DOHH2 (cell line): ENCODE measurements around the gene ACSL5.
"Not testable (repeated sequence)": the region's sequence is repeated elsewhere in the genome, so short reads cannot be mapped to it uniquely, and the experiment has no call there.

Experiments used
- H3F3A ChIP-seq: fragments of 200-600 bp; sonication (generic), shearing (Covaris generic); 2 replicates; pipeline ENCODE4 v1.6.0; 2016; ENCODE audit warnings: antibody characterized with exemption, mild to moderate bottlenecking; ENCODE audit not compliant: control insufficient read depth, insufficient read depth
- H3K27ac ChIP-seq: fragments of 200-600 bp; sonication (generic); 2 replicates; pipeline ENCODE4 v1.5.1; 2014; ENCODE audit warnings: low read depth, mild to moderate bottlenecking, low read length, moderate library complexity
- H3K27me3 ChIP-seq: fragments of 200-600 bp; sonication (generic); 2 replicates; pipeline ENCODE4 v1.6.1; 2014; ENCODE audit warnings: mild to moderate bottlenecking, low read length, mixed read lengths; ENCODE audit not compliant: control insufficient read depth
- H3K36me3 ChIP-seq: fragments of 200-600 bp; sonication (generic); 2 replicates; pipeline ENCODE4 v1.6.1; 2014; ENCODE audit warnings: mild to moderate bottlenecking, low read length, moderate library complexity, mixed read lengths; ENCODE audit not compliant: control insufficient read depth
- H3K4me1 ChIP-seq: fragments of 200-600 bp; sonication (generic); 2 replicates; pipeline ENCODE4 v1.6.1; 2014; ENCODE audit warnings: mild to moderate bottlenecking, low read length, mixed read lengths; ENCODE audit not compliant: control insufficient read depth
- H3K4me2 ChIP-seq: fragments of 200-600 bp; sonication (generic); 2 replicates; pipeline ENCODE4 v1.6.0; 2014; ENCODE audit warnings: mild to moderate bottlenecking, low read length, moderate library complexity
- H3K4me3 ChIP-seq: fragments of 200-600 bp; sonication (generic); 2 replicates; pipeline ENCODE4 v1.5.1; 2014; ENCODE audit warnings: mild to moderate bottlenecking, low read length, mixed read lengths
- H3K79me2 ChIP-seq: fragments of 200-600 bp; sonication (generic); 2 replicates; pipeline ENCODE4 v1.6.1; 2014; ENCODE audit warnings: mild to moderate bottlenecking, low read length, mixed read lengths; ENCODE audit not compliant: control insufficient read depth
- H3K9me2 ChIP-seq: fragments of 200-600 bp; sonication (generic); replicated peaks from 2 replicates; pipeline ENCODE4 v1.6.1; 2014; ENCODE audit warnings: mild to moderate bottlenecking, low read length, mixed read lengths; ENCODE audit not compliant: control insufficient read depth
- H3K9me3 ChIP-seq: fragments of 200-600 bp; sonication (generic); 2 replicates; pipeline ENCODE4 v1.6.1; 2014; ENCODE audit warnings: antibody characterized with exemption, low read length, mixed read lengths; ENCODE audit not compliant: control insufficient read depth, insufficient read depth
- H4K20me1 ChIP-seq: fragments of 200-600 bp; sonication (generic); 2 replicates; pipeline ENCODE4 v1.6.0; 2014; ENCODE audit warnings: low read depth, mild to moderate bottlenecking, antibody characterized with exemption, low read length, moderate library complexity; ENCODE audit not compliant: control insufficient read depth, insufficient read depth
- EZH2phosphoT487 ChIP-seq: fragments of 200-600 bp; sonication (generic); IDR thresholded peaks from 2 replicates; pipeline ENCODE4 v1.6.1; 2017; ENCODE audit warnings: borderline replicate concordance, mild to moderate bottlenecking, antibody characterized with exemption, low read length, moderate library complexity, mixed read lengths
- TF ChIP-seq, protein P1 (sequence below): fragments of 200-600 bp; sonication (generic); IDR thresholded peaks from one replicate; pipeline ENCODE4 v1.5.1; 2014; ENCODE audit warnings: antibody characterized with exemption, mild to moderate bottlenecking, low read depth, low read length; ENCODE audit not compliant: poor library complexity, severe bottlenecking

The ACSL5 gene

DNA sequence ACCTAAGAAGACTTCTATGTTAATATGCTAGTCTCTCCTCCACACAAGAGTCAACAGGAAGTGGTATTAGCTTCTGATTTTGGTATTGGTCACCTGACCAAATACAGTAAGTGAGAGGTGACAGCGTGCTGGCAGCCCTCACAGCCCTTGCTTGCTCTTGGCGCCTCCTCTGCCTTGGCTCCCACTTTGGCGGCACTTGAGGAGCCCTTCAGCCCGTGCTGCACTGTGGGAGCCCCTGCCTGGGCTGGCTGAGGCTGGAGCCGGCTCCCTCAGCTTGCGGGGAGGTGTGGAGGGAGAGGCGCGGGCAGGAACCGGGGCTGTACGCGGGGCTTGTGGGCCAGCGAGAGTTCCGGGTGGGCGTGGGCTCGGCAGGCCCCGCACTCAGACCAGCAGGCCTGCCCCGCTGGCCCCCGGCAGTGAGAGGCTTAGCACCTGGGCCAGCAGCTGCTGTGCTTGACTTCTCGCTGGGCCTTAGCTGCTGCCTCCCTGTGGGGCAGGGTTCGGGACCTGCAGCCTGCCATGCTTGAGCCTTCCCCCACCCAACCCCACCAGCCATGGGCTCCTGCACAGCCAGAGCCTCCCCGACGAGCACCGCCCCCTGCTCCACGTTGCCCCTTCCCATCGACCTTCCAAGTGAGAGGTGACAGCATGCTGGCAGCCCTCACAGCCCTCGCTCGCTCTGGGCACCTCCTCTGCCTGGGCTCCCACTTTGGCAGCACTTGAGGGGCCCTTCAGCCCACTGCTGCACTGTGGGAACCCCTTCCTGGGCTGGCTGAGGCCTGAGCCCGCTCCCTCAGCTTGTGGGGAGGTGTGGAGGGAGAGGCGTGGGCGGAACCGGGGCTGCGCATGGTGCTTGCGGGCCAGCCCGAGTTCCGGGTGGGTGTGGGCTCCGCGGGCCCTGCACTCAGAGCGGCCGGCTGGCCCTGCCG lies 4.2 kb upstream of the ACSL5 start:
- Histone ChIP-seq H3K4me3 (no peak overlapping the region), H3K27me3 (no peaks in the 10 kb centered on the region), H3F3A (no peaks in the 10 kb centered on the region), H3K9me2 (no peaks in the 10 kb centered on the region), H3K4me1 (peaks cover 4% of the 10 kb centered on the region), H3K9me3 (no peaks in the 10 kb centered on the region), H3K4me2 (no peak overlapping the region), H3K79me2 (no peaks in the 10 kb centered on the region), H3K36me3 (no peaks in the 10 kb centered on the region), H3K27ac (no peak overlapping the region), H4K20me1 (no peaks in the 10 kb centered on the region)
- TF ChIP-seq EZH2phosphoT487, result no peak
- TF ChIP-seq, protein P1, sequence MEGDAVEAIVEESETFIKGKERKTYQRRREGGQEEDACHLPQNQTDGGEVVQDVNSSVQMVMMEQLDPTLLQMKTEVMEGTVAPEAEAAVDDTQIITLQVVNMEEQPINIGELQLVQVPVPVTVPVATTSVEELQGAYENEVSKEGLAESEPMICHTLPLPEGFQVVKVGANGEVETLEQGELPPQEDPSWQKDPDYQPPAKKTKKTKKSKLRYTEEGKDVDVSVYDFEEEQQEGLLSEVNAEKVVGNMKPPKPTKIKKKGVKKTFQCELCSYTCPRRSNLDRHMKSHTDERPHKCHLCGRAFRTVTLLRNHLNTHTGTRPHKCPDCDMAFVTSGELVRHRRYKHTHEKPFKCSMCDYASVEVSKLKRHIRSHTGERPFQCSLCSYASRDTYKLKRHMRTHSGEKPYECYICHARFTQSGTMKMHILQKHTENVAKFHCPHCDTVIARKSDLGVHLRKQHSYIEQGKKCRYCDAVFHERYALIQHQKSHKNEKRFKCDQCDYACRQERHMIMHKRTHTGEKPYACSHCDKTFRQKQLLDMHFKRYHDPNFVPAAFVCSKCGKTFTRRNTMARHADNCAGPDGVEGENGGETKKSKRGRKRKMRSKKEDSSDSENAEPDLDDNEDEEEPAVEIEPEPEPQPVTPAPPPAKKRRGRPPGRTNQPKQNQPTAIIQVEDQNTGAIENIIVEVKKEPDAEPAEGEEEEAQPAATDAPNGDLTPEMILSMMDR, result no peak

DNA sequence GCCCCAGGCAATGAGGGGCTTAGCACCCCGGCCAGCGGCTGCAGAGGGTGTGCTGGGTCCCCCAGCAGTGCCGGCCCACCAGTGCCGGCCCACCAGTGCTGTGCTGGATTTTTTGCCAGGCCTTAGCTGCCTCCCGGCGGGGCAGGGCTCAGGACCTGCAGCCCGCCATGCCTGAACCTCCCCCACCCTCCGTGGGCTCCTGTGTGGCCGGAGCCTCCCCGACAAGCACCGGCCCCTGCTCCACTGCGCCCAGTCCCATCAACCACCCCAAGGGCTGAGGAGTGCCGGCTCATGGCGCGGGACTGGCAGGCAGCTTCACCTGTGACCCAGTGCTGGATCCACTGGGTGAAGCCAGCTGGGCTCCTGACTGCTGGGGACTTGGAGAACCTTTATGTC lies 3.5 kb upstream of the ACSL5 start:
- Histone ChIP-seq H3K4me1 (peaks cover 10% of the 10 kb centered on the region), H3K36me3 (no peaks in the 10 kb centered on the region), H3K4me2 (no peak overlapping the region), H3K9me2 (no peaks in the 10 kb centered on the region), H3K27ac (no peak overlapping the region), H3K9me3 (no peaks in the 10 kb centered on the region), H3K27me3 (no peaks in the 10 kb centered on the region), H3K4me3 (no peak overlapping the region), H3K79me2 (no peaks in the 10 kb centered on the region), H4K20me1 (no peaks in the 10 kb centered on the region), H3F3A (no peaks in the 10 kb centered on the region)
- TF ChIP-seq, protein P1, result no peak
- TF ChIP-seq EZH2phosphoT487, result no peak

DNA sequence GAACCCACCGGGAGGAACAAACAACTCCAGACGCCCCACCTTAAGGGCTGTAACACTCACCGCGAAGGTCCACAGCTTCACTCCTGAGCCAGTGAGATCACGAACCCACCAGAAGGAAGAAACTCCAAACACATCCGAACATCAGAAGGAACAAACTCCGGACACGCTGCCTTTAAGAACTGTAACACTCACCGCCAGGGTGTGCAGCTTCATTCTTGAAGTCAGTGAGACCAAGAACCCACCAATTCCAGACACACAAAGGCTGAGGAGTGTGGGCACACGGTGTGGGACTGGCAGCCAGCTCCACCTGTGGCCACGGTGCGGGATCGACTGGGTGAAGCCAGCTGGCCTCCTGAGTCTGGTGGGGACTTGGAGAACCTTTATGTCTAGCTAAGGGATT lies 2.6 kb upstream of the ACSL5 start:
- not testable (repeated sequence) for H3K79me2 ChIP-seq, H3K9me2 ChIP-seq, H3K4me3 ChIP-seq, H4K20me1 ChIP-seq, H3K36me3 ChIP-seq, H3K27ac ChIP-seq, H3K27me3 ChIP-seq, H3F3A ChIP-seq, H3K4me2 ChIP-seq, H3K9me3 ChIP-seq
- peaks cover 16% of the 10 kb centered on the region for H3K4me1 ChIP-seq

DNA sequence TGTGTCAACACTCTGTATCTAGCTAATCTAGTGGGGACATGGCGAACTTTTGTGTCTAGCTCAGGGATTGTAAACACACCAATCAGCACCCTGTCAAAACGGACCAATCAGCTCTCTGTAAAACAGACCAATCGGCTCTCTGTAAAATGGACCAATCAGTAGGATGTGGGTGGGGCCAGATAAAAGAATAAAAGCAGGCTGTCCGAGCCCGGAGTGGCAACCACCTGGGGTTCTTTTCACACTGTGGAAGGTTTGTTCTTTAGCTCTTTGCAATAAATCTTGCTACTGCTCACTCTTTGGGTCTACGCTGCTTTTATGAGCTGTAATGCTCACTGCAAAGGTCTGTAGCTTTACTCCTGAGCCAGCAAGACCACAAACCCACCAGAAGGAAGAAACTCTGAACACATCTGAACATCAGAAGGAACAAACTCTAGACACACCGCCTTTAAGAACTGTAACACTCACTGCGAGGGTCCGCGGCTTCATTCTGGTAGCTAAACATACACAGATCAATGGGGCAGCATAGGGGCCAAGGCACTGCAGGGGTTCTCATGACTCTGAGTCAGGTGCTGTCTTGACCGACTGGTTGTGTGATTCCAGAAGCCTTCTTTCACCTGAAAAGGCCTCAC lies 1.6 kb upstream of the ACSL5 start:
- H3F3A ChIP-seq, H3K27me3 ChIP-seq, H3K9me2 ChIP-seq, H3K4me2 ChIP-seq, H3K36me3 ChIP-seq, H3K9me3 ChIP-seq, H3K4me3 ChIP-seq, H3K27ac ChIP-seq, H4K20me1 ChIP-seq: not testable (repeated sequence)
- peaks cover 23% of the 10 kb centered on the region for H3K4me1 ChIP-seq
- H3K79me2 ChIP-seq, result peaks cover 13% of the 10 kb centered on the region
